Calu3 (cell line): Measurements from ENCODE around the gene THUMPD2. TPM values are rescaled to one million over a fixed set of nuclear protein-coding genes. Genes with fewer than 3 reads are reported as not detected.
A peak's percentile ranks its signal among the peaks of the same experiment; 100 is the strongest.

Experiments used
- BruUV-seq: library from RNA; stranded (reverse); fragments of 400-500 nt; replicated peaks from 2 replicates; lab custom pipeline; 2021; lab: Mats Ljungman, UMichigan
- CTCF ChIA-PET: fragments of 300-600 bp; sonication (Branson Sonifier 250); formaldehyde crosslinking; loops from one replicate; lab custom pipeline; 2022; ENCODE audit warnings: antibody characterized with exemption; lab: Charles Lee
- DNase-seq: peaks from one replicate; pipeline ENCODE4 v3.0.0; 2022
- H3K27ac Mint-ChIP-seq: one replicate; pipeline ENCODE4 v1.8.0; 2022; ENCODE audit warnings: mixed read lengths; ENCODE audit not compliant: unreplicated experiment
- H3K27me3 Mint-ChIP-seq: one replicate; pipeline ENCODE4 v1.8.0; 2022; ENCODE audit warnings: mixed read lengths; ENCODE audit not compliant: unreplicated experiment
- H3K36me3 Mint-ChIP-seq: one replicate; pipeline ENCODE4 v1.8.0; 2022; ENCODE audit warnings: mild to moderate bottlenecking, moderate library complexity, mixed read lengths; ENCODE audit not compliant: insufficient read depth, unreplicated experiment
- H3K4me1 Mint-ChIP-seq: one replicate; pipeline ENCODE4 v1.8.0; 2022; ENCODE audit warnings: mild to moderate bottlenecking, low read depth, mixed read lengths; ENCODE audit not compliant: unreplicated experiment
- H3K4me3 Mint-ChIP-seq: one replicate; pipeline ENCODE4 v1.8.0; 2022; ENCODE audit warnings: mild to moderate bottlenecking, low read depth, moderate library complexity, mixed read lengths; ENCODE audit not compliant: unreplicated experiment
- H3K9me3 Mint-ChIP-seq: one replicate; pipeline ENCODE4 v1.8.0; 2022; ENCODE audit warnings: low read depth, mixed read lengths; ENCODE audit not compliant: unreplicated experiment
- intact Hi-C: fragments of 100-400 bp; cut with micrococcal nuclease; formaldehyde crosslinking; loops from one replicate; pipeline ENCODE4 v1.10.0; 2022; ENCODE audit not compliant: unreplicated experiment
- total RNA-seq: library from RNA; stranded (reverse); gene quantifications from 2 replicates; pipeline ENCODE4 v1.2.3, GENCODE V29; 2022
- TF ChIP-seq, protein P1 (sequence below): fragments of 200-600 bp; IDR thresholded peaks from one replicate; pipeline ENCODE4 v1.8.0; 2022; ENCODE audit warnings: antibody characterized with exemption; ENCODE audit not compliant: unreplicated experiment

The THUMPD2 gene
- total RNA-seq, 1 experiment from 2014 or later: 13.4 TPM

DNA sequence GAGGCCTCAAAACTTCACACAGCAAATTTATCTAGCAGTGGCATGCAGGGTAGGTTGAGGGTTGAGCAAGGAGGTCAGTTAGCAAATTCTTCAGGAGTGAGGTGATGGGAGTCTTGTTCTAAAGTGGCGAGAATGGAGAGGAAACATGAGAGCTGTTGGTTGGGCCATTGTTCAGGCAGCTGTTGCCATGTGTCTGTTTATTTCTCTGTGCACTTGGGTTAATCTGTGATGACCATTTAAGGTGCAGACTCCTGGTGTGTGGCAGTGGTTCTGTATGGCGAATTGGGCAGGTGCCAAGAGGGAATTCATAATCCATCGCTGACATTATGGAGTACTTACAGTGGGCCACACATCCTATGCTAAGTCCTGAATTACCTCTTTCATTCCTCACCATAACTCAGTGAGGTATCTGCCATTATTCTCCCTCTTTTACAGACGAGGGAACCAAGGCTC is 82.9 kb downstream of the THUMPD2 start:
- no peak overlapping the region for H3K27ac Mint-ChIP-seq
- peaks cover 11% of the 10 kb centered on the region for H3K4me1 Mint-ChIP-seq
- TF ChIP-seq, protein P1, sequence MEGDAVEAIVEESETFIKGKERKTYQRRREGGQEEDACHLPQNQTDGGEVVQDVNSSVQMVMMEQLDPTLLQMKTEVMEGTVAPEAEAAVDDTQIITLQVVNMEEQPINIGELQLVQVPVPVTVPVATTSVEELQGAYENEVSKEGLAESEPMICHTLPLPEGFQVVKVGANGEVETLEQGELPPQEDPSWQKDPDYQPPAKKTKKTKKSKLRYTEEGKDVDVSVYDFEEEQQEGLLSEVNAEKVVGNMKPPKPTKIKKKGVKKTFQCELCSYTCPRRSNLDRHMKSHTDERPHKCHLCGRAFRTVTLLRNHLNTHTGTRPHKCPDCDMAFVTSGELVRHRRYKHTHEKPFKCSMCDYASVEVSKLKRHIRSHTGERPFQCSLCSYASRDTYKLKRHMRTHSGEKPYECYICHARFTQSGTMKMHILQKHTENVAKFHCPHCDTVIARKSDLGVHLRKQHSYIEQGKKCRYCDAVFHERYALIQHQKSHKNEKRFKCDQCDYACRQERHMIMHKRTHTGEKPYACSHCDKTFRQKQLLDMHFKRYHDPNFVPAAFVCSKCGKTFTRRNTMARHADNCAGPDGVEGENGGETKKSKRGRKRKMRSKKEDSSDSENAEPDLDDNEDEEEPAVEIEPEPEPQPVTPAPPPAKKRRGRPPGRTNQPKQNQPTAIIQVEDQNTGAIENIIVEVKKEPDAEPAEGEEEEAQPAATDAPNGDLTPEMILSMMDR: no peak
- H3K4me3 Mint-ChIP-seq: no peak overlapping the region
- peak; percentile 3 for DNase-seq
- H3K36me3 Mint-ChIP-seq: no peaks in the 10 kb centered on the region
- H3K27me3 Mint-ChIP-seq: peaks cover 3% of the 10 kb centered on the region
- CTCF ChIA-PET: interaction anchor here (0.6 to 3.0 kb wide), 4 partner anchors 28 to 319 kb away, joined by 3 to 16 read pairs (median 4); no protein-coding TSS in a partner anchor
- H3K9me3 Mint-ChIP-seq: peaks cover 2% of the 10 kb centered on the region
- intact Hi-C loops: loop anchor here (2.0 kb wide), 2 partner anchors 53 to 183 kb away; no protein-coding TSS in a partner anchor
- BruUV-seq: no TSS peak

DNA sequence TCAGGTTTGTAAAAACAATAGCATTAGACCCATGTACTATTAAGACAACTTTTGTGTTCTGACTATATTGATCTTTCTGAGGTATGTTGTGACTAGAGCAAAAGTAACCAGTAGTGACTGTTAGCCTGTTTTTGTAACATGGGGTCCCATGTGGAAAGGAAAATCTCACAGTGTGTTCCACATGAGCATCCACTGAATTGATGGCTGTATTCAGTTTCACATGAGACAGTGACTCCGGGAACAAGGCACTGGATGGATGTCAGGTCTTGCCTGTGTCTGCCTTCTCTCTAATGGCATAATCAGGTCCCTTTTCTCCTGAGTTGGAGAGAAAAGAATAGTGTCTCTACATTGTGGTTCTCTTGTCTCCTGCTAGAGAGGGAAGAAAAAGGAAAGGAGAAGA is 85.8 kb downstream of the THUMPD2 start:
- H3K27ac Mint-ChIP-seq: no peak overlapping the region
- H3K36me3 Mint-ChIP-seq: no peaks in the 10 kb centered on the region
- CTCF ChIA-PET: no interaction called here
- DNase-seq: no peak
- intact Hi-C loops: no loop called here
- no peak overlapping the region for H3K4me3 Mint-ChIP-seq
- H3K9me3 Mint-ChIP-seq: peaks cover 3% of the 10 kb centered on the region
- BruUV-seq: no TSS peak
- TF ChIP-seq, protein P1: no peak
- peaks cover 27% of the 10 kb centered on the region for H3K27me3 Mint-ChIP-seq
- H3K4me1 Mint-ChIP-seq: peaks cover 11% of the 10 kb centered on the region

DNA sequence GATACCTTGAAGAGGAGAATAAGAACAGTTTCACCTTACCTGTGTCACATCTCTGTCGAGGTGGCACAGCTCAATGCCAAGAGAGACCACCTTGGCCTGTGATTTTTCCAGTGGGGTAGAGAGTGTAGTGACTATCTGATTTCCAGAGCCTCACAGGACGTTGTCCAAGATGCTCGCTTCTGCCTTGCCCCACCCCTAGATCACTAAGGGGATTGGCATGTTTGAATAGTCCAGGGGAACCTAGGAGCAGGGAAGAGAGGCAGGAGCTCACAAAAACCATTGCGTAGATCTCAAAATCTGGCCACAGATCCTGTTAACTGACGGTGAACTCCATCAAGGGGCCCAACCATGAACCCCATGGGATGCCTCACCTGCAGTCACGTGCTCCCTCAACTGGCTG is 89.2 kb downstream of the THUMPD2 start:
- no peak for DNase-seq
- BruUV-seq: no TSS peak
- Mint-ChIP-seq H3K4me1 (no peaks in the 10 kb centered on the region), H3K27ac (no peak overlapping the region), H3K9me3 (peaks cover 3% of the 10 kb centered on the region), H3K36me3 (no peaks in the 10 kb centered on the region), H3K4me3 (no peak overlapping the region), H3K27me3 (peaks cover 39% of the 10 kb centered on the region)
- intact Hi-C loops: no loop called here
- TF ChIP-seq, protein P1: no peak
- CTCF ChIA-PET: no interaction called here

DNA sequence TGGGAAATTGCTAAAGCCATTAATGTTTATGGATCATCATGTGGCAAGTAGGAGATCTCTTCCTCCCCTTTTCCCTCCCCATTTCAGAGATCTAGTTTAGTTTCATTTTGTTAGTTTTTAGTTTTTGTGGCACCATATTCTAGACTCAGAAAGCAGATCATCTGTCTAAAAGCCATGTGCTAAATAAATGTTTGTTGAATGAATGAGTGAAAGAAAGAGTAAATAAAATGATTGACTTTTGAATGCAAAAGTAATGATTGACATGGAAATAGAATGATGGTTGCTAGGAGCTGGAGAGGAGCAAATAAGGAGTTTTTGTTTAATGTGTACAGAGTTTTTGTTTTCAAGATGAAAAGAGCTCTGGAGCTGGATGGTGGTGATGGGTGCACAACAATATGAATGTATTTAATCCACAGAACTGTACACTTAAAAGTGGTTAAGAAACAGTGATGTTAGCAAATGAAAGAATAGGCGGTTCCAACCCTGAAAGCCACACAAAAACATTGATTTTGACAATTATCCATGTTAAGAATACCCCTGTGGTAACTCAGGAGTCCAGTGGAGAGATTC is 89.7 kb downstream of the THUMPD2 start:
- peaks cover 3% of the 10 kb centered on the region for H3K9me3 Mint-ChIP-seq
- TF ChIP-seq, protein P1: no peak
- H3K27me3 Mint-ChIP-seq: peaks cover 44% of the 10 kb centered on the region
- intact Hi-C loops: no loop called here
- H3K4me3 Mint-ChIP-seq: no peak overlapping the region
- DNase-seq: no peak
- CTCF ChIA-PET: no interaction called here
- H3K27ac Mint-ChIP-seq: no peak overlapping the region
- no TSS peak for BruUV-seq
- H3K36me3 Mint-ChIP-seq: no peaks in the 10 kb centered on the region
- no peaks in the 10 kb centered on the region for H3K4me1 Mint-ChIP-seq
